ENCODE data around the gene CCNT2. TPM values are rescaled to one million over a fixed set of nuclear protein-coding genes. Genes with fewer than 3 reads are reported as not detected.

The CCNT2 gene
- polyA plus RNA-seq, 1 experiment: 14.9 TPM

DNA sequence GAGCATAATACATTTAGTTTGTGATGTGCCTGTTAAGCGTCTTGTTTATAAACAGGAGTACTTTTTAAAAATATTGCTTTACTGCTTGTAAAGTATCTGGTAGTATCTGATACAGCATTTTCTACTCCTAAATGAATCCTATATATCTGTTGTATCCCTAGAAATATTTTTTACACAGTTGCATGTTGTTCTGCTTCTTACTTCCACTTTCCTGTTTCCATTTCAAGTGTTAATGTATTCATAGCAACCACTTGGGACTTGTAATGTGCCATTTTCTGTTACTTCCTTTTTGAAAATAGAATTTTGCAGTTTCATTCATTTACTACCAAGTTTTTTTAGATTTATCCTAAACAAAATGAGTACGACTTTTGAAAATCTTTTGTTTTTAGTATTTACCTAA lies 24.9 kb downstream of the CCNT2 start:
- CTCF ChIA-PET: no interaction called here
- H3K9me3 ChIP-seq (ENCODE audit: control insufficient read depth, insufficient read depth, low read length): no peaks in the 10 kb centered on the region
- no peak for DNase-seq (ENCODE audit: low read depth, low spot score)

DNA sequence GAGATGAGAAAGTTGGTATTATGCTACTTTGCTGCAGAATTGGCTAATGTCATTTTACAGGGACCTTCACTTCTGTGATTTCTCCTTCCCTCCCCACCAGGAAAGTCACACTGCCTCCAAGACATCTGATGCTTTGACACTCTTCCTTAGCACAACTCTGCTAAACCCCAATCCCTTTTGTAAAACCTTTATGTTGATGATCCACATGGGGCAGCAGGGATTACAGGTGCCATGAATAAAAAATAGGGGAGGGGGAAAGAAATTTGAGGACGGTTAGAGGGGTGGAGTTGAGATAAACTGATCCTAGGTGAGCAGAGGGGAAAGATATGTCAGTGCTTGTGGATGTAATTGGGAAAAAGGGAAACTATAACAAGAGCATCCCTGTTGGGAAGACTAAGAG lies 26.4 kb downstream of the CCNT2 start:
- CTCF ChIA-PET: no interaction called here
- DNase-seq (ENCODE audit: low read depth, low spot score): no peak

More for the DNA sequence above, 24.9 kb downstream of the CCNT2 start:
- H3K4me3 ChIP-seq (ENCODE audit: low read depth, low read length): no peak overlapping the region
- no peaks in the 10 kb centered on the region for H3K27me3 ChIP-seq (ENCODE audit: control insufficient read depth, insufficient read depth, low read length)
- H3K27ac ChIP-seq (ENCODE audit: low read depth, low read length): no peak overlapping the region
- TF ChIP-seq, protein P1, sequence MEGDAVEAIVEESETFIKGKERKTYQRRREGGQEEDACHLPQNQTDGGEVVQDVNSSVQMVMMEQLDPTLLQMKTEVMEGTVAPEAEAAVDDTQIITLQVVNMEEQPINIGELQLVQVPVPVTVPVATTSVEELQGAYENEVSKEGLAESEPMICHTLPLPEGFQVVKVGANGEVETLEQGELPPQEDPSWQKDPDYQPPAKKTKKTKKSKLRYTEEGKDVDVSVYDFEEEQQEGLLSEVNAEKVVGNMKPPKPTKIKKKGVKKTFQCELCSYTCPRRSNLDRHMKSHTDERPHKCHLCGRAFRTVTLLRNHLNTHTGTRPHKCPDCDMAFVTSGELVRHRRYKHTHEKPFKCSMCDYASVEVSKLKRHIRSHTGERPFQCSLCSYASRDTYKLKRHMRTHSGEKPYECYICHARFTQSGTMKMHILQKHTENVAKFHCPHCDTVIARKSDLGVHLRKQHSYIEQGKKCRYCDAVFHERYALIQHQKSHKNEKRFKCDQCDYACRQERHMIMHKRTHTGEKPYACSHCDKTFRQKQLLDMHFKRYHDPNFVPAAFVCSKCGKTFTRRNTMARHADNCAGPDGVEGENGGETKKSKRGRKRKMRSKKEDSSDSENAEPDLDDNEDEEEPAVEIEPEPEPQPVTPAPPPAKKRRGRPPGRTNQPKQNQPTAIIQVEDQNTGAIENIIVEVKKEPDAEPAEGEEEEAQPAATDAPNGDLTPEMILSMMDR (IDR thresholded peaks at IDR 0.05; ENCODE audit: low read depth, low read length): no peak
- POLR2A ChIA-PET: no interaction called here

DNA sequence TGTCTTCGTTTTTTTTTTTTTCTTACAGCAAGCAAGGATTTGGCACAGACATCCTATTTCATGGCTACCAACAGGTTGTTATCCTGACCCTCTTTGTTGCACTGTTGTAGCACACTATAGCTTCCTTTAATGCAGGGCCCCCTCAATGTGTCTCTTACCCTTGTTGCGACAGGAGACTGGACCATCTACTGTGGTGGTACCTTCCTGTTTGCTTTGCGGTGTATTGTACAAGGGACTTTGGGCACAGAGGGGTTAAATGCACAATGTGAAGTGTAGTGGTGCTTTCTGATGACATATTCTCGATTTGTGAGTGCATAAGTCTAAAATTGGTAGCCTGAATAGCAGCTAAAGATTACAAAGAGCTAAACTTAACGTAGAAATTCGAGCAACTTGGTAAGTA lies 27.5 kb downstream of the CCNT2 start:
- no peak for DNase-seq (ENCODE audit: low read depth, low spot score)
- Histone ChIP-seq H3K27me3 (ENCODE audit: control insufficient read depth, insufficient read depth, low read length) (no peaks in the 10 kb centered on the region), H3K27ac (ENCODE audit: low read depth, low read length) (no peak overlapping the region), H3K9me3 (ENCODE audit: control insufficient read depth, insufficient read depth, low read length) (no peaks in the 10 kb centered on the region), H3K4me3 (ENCODE audit: low read depth, low read length) (no peak overlapping the region)
- ChIA-PET CTCF (no interaction called here), POLR2A (no interaction called here)
- TF ChIP-seq, protein P1 (IDR thresholded peaks at IDR 0.05; ENCODE audit: low read depth, low read length): no peak

More for the DNA sequence above, 26.4 kb downstream of the CCNT2 start:
- Histone ChIP-seq H3K9me3 (ENCODE audit: control insufficient read depth, insufficient read depth, low read length) (no peaks in the 10 kb centered on the region), H3K27ac (ENCODE audit: low read depth, low read length) (no peak overlapping the region), H3K4me3 (ENCODE audit: low read depth, low read length) (no peak overlapping the region), H3K27me3 (ENCODE audit: control insufficient read depth, insufficient read depth, low read length) (no peaks in the 10 kb centered on the region)
- POLR2A ChIA-PET: no interaction called here
- TF ChIP-seq, protein P1 (IDR thresholded peaks at IDR 0.05; ENCODE audit: low read depth, low read length): no peak

DNA sequence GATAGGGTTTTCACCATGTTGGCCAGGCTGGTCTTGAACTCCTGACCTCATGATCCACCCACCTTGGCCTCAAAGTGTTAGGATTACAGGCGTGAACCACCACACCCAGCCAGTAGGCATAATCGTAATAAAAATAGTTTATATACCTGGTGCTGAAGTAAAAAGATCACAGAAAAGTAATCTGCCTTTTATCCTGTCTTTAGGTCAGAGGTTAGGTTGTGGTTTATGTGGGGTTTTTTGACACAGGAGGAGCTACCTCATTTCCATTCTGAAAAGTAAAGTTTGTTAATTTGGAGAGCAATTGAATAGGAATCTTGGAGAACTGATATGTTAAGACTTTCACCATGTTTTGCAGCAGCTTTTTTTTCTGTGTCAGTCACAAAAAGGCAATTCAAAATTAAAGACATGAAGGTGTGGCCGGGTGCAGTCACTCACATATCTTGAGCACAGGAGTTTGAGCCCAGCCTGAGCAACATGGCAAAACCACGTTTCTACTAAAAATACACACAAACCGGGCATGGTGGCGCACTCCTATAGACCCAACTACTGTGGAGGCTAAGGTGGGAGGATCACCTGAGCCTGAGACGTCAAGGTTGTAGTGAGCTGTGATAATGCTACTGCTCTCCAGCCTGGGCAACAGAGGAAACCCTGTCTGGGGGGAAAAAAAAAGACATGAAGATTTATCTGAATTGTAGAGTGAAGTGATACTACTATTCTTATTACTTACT lies 31.5 kb downstream of the CCNT2 start:
- H3K27me3 ChIP-seq (ENCODE audit: control insufficient read depth, insufficient read depth, low read length): no peaks in the 10 kb centered on the region
- ChIA-PET POLR2A (no interaction called here), CTCF (interaction anchor here (1.2 to 1.3 kb wide), 3 partner anchors 30 to 760 kb away, joined by 3 to 5 read pairs (median 3); no protein-coding TSS in a partner anchor)
- no peak overlapping the region for H3K27ac ChIP-seq (ENCODE audit: low read depth, low read length)
- no peak for DNase-seq (ENCODE audit: low read depth, low spot score)
- no peaks in the 10 kb centered on the region for H3K9me3 ChIP-seq (ENCODE audit: control insufficient read depth, insufficient read depth, low read length)
- TF ChIP-seq, protein P1 (IDR thresholded peaks at IDR 0.05; ENCODE audit: low read depth, low read length): no peak
- H3K4me3 ChIP-seq (ENCODE audit: low read depth, low read length): no peak overlapping the region

DNA sequence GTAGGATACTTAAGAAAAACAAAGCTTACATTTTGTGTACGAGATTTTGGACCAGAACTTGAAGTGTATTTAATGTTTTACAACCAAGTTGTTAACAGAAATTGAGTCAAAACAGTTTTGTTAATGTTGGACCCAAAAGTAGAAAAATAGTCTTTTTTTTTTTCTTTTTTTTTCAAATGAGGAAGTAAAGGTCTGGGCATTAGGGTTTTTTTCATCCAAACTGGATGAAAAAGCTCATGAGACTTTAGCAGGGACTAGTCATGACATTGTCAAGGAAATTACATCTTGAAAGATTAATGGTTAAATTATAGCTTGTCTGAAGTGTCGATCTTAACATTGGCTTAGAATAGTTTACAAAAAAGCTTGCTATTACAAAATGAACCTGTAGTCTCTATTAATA lies 32.3 kb downstream of the CCNT2 start:
- TF ChIP-seq, protein P1 (IDR thresholded peaks at IDR 0.05; ENCODE audit: low read depth, low read length): no peak
- ChIA-PET CTCF (interaction anchor here (1.2 to 1.3 kb wide), 3 partner anchors 31 to 759 kb away, joined by 3 to 5 read pairs (median 3); no protein-coding TSS in a partner anchor), POLR2A (no interaction called here)
- DNase-seq (ENCODE audit: low read depth, low spot score): no peak
- Histone ChIP-seq H3K27me3 (ENCODE audit: control insufficient read depth, insufficient read depth, low read length) (no peaks in the 10 kb centered on the region), H3K9me3 (ENCODE audit: control insufficient read depth, insufficient read depth, low read length) (no peaks in the 10 kb centered on the region), H3K27ac (ENCODE audit: low read depth, low read length) (no peak overlapping the region), H3K4me3 (ENCODE audit: low read depth, low read length) (no peak overlapping the region)

Data from AG04450 (cell line).